ENCODE measurements around the gene PSMD12.

DNA sequence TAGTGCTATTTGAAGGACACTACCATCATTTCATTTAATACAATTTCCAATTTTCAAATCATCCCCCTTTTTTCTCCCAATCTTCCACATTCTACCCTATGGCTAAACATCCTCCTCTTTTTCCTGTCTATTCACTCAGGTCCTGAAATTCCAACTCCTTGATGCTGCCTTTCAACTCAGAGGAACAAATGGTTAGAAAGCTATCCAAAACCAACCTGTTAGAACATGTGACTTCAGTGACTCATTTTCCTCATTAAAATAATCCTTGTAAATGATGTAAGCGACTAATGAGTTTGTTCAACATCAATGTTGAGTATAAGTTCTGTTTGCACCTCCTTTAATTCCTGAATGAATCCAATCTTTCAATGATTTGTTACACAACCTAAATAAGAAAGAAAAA lies 5.5 kb downstream of the PSMD12 start:
- TF ChIP-seq ZBTB7A (IDR thresholded peaks at IDR 0.05; ENCODE audit: low read depth) (no peak), RAD21 (IDR thresholded peaks at IDR 0.05; ENCODE audit: low read depth) (no peak), USF1 (IDR thresholded peaks at IDR 0.05) (no peak), EP300 (IDR thresholded peaks at IDR 0.05; ENCODE audit: borderline replicate concordance) (no peak), TAF1 (IDR thresholded peaks at IDR 0.05; ENCODE audit: low read depth) (no peak), YY1 (IDR thresholded peaks at IDR 0.05; ENCODE audit: low read depth) (no peak), CREB1 (IDR thresholded peaks at IDR 0.05; ENCODE audit: low read depth) (no peak), TEAD4 (IDR thresholded peaks at IDR 0.05) (no peak), MAX (IDR thresholded peaks at IDR 0.05) (no peak), CEBPB (IDR thresholded peaks at IDR 0.05) (no peak), FOXM1 (IDR thresholded peaks at IDR 0.05; ENCODE audit: borderline replicate concordance, low read depth) (no peak), NFIC (IDR thresholded peaks at IDR 0.05) (no peak)
- TF ChIP-seq, protein P1, sequence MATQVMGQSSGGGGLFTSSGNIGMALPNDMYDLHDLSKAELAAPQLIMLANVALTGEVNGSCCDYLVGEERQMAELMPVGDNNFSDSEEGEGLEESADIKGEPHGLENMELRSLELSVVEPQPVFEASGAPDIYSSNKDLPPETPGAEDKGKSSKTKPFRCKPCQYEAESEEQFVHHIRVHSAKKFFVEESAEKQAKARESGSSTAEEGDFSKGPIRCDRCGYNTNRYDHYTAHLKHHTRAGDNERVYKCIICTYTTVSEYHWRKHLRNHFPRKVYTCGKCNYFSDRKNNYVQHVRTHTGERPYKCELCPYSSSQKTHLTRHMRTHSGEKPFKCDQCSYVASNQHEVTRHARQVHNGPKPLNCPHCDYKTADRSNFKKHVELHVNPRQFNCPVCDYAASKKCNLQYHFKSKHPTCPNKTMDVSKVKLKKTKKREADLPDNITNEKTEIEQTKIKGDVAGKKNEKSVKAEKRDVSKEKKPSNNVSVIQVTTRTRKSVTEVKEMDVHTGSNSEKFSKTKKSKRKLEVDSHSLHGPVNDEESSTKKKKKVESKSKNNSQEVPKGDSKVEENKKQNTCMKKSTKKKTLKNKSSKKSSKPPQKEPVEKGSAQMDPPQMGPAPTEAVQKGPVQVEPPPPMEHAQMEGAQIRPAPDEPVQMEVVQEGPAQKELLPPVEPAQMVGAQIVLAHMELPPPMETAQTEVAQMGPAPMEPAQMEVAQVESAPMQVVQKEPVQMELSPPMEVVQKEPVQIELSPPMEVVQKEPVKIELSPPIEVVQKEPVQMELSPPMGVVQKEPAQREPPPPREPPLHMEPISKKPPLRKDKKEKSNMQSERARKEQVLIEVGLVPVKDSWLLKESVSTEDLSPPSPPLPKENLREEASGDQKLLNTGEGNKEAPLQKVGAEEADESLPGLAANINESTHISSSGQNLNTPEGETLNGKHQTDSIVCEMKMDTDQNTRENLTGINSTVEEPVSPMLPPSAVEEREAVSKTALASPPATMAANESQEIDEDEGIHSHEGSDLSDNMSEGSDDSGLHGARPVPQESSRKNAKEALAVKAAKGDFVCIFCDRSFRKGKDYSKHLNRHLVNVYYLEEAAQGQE (IDR thresholded peaks at IDR 0.05; ENCODE audit: low read depth): no peak
